WERI-Rb-1 (cell line): ENCODE measurements around the gene MYCN.

Source experiments
- DNase-seq: peaks from one replicate; pipeline ENCODE4 v3.0.0-alpha.2; 2020
- H3K27ac ChIP-seq: fragments of 250-450 bp; sonication (Bioruptor Pico); 2 replicates; pipeline ENCODE4 v1.5.1; 2020; ENCODE audit warnings: mild to moderate bottlenecking, moderate library complexity
- H3K27me3 ChIP-seq: fragments of 250-450 bp; sonication (Bioruptor Pico); 2 replicates; pipeline ENCODE4 v1.5.1; 2021; ENCODE audit warnings: mild to moderate bottlenecking, low read depth, moderate library complexity; ENCODE audit not compliant: insufficient read depth, severe bottlenecking
- H3K36me3 ChIP-seq: fragments of 250-450 bp; sonication (Bioruptor Pico); 2 replicates; pipeline ENCODE4 v1.5.1; 2020; ENCODE audit warnings: mild to moderate bottlenecking, moderate library complexity
- H3K4me3 ChIP-seq: 2 replicates; pipeline ENCODE4 v1.5.1; 2011; ENCODE audit warnings: low read depth, mild to moderate bottlenecking, control low read depth, low read length
- H3K9me3 ChIP-seq: fragments of 250-450 bp; sonication (Bioruptor Pico); 2 replicates; pipeline ENCODE4 v1.5.1; 2021; ENCODE audit warnings: mild to moderate bottlenecking, moderate library complexity; ENCODE audit not compliant: severe bottlenecking
- TF ChIP-seq, protein P1 (sequence below): IDR thresholded peaks from 2 replicates; pipeline ENCODE4 v1.5.1; 2011; ENCODE audit warnings: low read depth, mild to moderate bottlenecking, control low read depth, inconsistent platforms, low read length

Gene MYCN

GRCh38 chr2:15990151-15991101, 50.1 kb downstream of the MYCN start:
- no peak overlapping the region for H3K4me3 ChIP-seq
- peaks cover 4% of the 10 kb centered on the region for H3K9me3 ChIP-seq
- H3K36me3 ChIP-seq, result no peaks in the 10 kb centered on the region
- TF ChIP-seq, protein P1, sequence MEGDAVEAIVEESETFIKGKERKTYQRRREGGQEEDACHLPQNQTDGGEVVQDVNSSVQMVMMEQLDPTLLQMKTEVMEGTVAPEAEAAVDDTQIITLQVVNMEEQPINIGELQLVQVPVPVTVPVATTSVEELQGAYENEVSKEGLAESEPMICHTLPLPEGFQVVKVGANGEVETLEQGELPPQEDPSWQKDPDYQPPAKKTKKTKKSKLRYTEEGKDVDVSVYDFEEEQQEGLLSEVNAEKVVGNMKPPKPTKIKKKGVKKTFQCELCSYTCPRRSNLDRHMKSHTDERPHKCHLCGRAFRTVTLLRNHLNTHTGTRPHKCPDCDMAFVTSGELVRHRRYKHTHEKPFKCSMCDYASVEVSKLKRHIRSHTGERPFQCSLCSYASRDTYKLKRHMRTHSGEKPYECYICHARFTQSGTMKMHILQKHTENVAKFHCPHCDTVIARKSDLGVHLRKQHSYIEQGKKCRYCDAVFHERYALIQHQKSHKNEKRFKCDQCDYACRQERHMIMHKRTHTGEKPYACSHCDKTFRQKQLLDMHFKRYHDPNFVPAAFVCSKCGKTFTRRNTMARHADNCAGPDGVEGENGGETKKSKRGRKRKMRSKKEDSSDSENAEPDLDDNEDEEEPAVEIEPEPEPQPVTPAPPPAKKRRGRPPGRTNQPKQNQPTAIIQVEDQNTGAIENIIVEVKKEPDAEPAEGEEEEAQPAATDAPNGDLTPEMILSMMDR, result no peak
- H3K27me3 ChIP-seq, result no peaks in the 10 kb centered on the region
- DNase-seq, result peak; percentile 61
- H3K27ac ChIP-seq, result peak overlapping the region; percentile 31

GRCh38 chr2:15991231-15991630, 50.9 kb downstream of the MYCN start:
- H3K9me3 ChIP-seq, result peaks cover 4% of the 10 kb centered on the region
- DNase-seq, result no peak
- no peaks in the 10 kb centered on the region for H3K36me3 ChIP-seq
- no peak overlapping the region for H3K4me3 ChIP-seq
- no peaks in the 10 kb centered on the region for H3K27me3 ChIP-seq
- 0 out of 2 replicates have a peak overlapping the region, but pooled peaks have one; percentile 31 for H3K27ac ChIP-seq
- TF ChIP-seq, protein P1, result no peak

- Histone ChIP-seq H3K4me3 (no peak overlapping the region), H3K9me3 (peaks cover 4% of the 10 kb centered on the region), H3K36me3 (no peaks in the 10 kb centered on the region), H3K27ac (peak overlapping the region; percentile 78), H3K27me3 (no peaks in the 10 kb centered on the region)
- DNase-seq, result no peak
- TF ChIP-seq, protein P1, result no peak
These were observed 52.3 kb downstream of the MYCN start for GRCh38 chr2:15992457-15993231.

GRCh38 chr2:15993232-15993610, 52.9 kb downstream of the MYCN start:
- H3K9me3 ChIP-seq, result peaks cover 4% of the 10 kb centered on the region
- H3K27me3 ChIP-seq, result no peaks in the 10 kb centered on the region
- TF ChIP-seq, protein P1, result no peak
- H3K4me3 ChIP-seq, result no peak overlapping the region
- H3K27ac ChIP-seq, result peak overlapping the region; percentile 78
- peak; percentile 90 for DNase-seq
- H3K36me3 ChIP-seq, result no peaks in the 10 kb centered on the region

DNA sequence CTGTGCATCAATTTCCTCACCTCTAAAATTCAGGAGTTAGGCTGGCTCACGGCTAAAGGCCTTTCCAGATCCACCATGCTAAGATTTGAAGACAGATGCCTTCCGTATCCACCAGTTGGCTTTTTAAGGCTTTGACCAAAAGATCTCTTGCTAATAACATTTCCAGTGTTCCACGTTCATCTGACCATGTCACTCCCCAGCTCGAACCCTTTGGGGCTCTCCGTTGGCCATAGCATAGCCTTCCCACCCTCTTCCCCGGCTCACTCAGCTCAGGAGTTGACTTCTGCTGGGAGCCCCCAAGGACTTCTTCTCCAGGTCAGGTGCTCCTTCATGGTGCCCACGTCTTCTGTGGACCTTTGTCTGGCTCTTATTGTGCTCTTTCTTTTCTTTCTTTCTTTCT, 53.3 kb downstream of the MYCN start:
- peak overlapping the region; percentile 78 for H3K27ac ChIP-seq
- no peaks in the 10 kb centered on the region for H3K36me3 ChIP-seq
- no peak overlapping the region for H3K4me3 ChIP-seq
- DNase-seq, result no peak
- TF ChIP-seq, protein P1, result no peak
- no peaks in the 10 kb centered on the region for H3K27me3 ChIP-seq
- peaks cover 4% of the 10 kb centered on the region for H3K9me3 ChIP-seq
